OCI-LY1 (cell line): ENCODE data around the gene DAZL.

ENCODE experiments used
- H2AFZ ChIP-seq: fragments of 200-600 bp; sonication (generic), shearing (Covaris generic); 2 replicates; pipeline ENCODE4 v1.6.0; 2014; ENCODE audit warnings: antibody characterized with exemption, mild to moderate bottlenecking, low read length
- H3F3A ChIP-seq: fragments of 200-600 bp; sonication (generic), shearing (Covaris generic); 2 replicates; pipeline ENCODE4 v1.6.0; 2014; ENCODE audit warnings: mild to moderate bottlenecking, antibody characterized with exemption, low read length, moderate library complexity; ENCODE audit not compliant: insufficient read depth
- H3K27ac ChIP-seq: fragments of 200-600 bp; sonication (generic); 2 replicates; pipeline ENCODE4 v1.5.1; 2014; ENCODE audit warnings: low read length, mixed run types, mild to moderate bottlenecking, low read depth; ENCODE audit not compliant: poor library complexity, severe bottlenecking
- H3K27me3 ChIP-seq: fragments of 200-600 bp; sonication (generic); 2 replicates; pipeline ENCODE4 v1.6.0; 2014; ENCODE audit warnings: antibody characterized with exemption, mild to moderate bottlenecking, low read length, moderate library complexity; ENCODE audit not compliant: insufficient read depth
- H3K36me3 ChIP-seq: fragments of 200-600 bp; sonication (generic); 2 replicates; pipeline ENCODE4 v1.6.1; 2014; ENCODE audit warnings: mild to moderate bottlenecking, antibody characterized with exemption, low read length, moderate library complexity, mixed read lengths; ENCODE audit not compliant: insufficient read depth
- H3K4me1 ChIP-seq: fragments of 200-600 bp; sonication (generic); 2 replicates; pipeline ENCODE4 v1.5.1; 2014; ENCODE audit warnings: mild to moderate bottlenecking, low read length, moderate library complexity; ENCODE audit not compliant: insufficient read depth, severe bottlenecking
- H3K4me2 ChIP-seq: fragments of 200-600 bp; sonication (generic), shearing (Covaris generic); 2 replicates; pipeline ENCODE4 v1.6.1; 2014; ENCODE audit warnings: low read length
- H3K4me3 ChIP-seq: fragments of 200-600 bp; sonication (generic); 2 replicates; pipeline ENCODE4 v1.5.1; 2014; ENCODE audit warnings: low read length, low read depth, mild to moderate bottlenecking, mixed read lengths; ENCODE audit not compliant: poor library complexity, severe bottlenecking
- H3K79me2 ChIP-seq: fragments of 200-600 bp; shearing (Covaris generic); 2 replicates; pipeline ENCODE4 v1.6.1; 2016; ENCODE audit warnings: mixed run types, low read length, mixed read lengths; ENCODE audit not compliant: insufficient read depth
- H3K9ac ChIP-seq: fragments of 200-600 bp; sonication (generic), shearing (Covaris generic); 2 replicates; pipeline ENCODE4 v1.6.1; 2014; ENCODE audit warnings: mild to moderate bottlenecking, low read length, mixed read lengths
- H3K9me2 ChIP-seq: fragments of 200-600 bp; sonication (generic), shearing (Covaris generic); 2 replicates; pipeline ENCODE4 v1.6.1; 2014; ENCODE audit warnings: low read depth, mild to moderate bottlenecking, low read length, mixed read lengths
- H3K9me3 ChIP-seq: fragments of 200-600 bp; shearing (Covaris generic); 2 replicates; pipeline ENCODE4 v1.6.1; 2014; ENCODE audit warnings: low read length, mixed read lengths
- H4K20me1 ChIP-seq: fragments of 200-600 bp; sonication (generic), shearing (Covaris generic); 2 replicates; pipeline ENCODE4 v1.6.0; 2016; ENCODE audit warnings: mild to moderate bottlenecking, low read length; ENCODE audit not compliant: insufficient read depth
- CTCF ChIP-seq: fragments of 200-600 bp; sonication (generic), shearing (Covaris generic); IDR thresholded peaks from 2 replicates; pipeline ENCODE4 v1.5.1; 2017; ENCODE audit warnings: mild to moderate bottlenecking, antibody characterized with exemption, low read length, moderate library complexity, mixed read lengths
- EZH2 ChIP-seq: fragments of 200-600 bp; sonication (generic), shearing (Covaris generic); IDR thresholded peaks from 2 replicates; pipeline ENCODE4 v1.8.0; 2017; ENCODE audit warnings: borderline replicate concordance, mixed run types, mild to moderate bottlenecking, antibody characterized with exemption, low read length, moderate library complexity, mixed read lengths

Gene DAZL

DNA sequence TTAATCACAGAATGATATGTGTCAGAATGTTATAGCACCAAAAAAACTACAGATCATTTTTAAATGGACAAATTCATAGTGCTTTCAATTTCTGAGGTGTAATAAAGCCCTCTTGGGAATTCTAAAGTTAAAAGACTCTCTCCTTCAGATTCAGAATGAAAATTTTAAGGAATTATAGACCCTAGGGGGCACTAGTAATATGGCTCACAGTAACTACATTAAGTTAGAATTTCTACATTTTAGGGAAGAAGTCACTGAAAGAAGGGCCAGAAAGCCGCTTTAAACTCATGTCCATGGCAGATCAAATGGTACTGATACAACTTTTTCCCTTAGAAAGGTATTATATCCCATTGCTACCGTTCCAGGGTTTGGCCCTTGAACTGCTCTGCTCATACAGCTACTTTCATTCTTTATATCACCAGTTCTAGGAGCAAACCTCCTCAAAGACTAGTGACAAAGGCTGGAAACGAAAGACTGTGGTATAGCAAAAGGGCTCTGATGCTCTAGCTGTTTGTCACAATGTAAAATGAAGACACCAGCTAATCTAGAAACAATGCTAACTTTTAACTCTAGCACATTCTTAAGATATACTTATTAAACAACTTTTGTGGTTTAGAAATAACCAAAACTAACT is 18.1 kb downstream of the DAZL start:
- H3K4me1 ChIP-seq: peaks cover 10% of the 10 kb centered on the region
- no peak overlapping the region for H3K9ac ChIP-seq
- no peaks in the 10 kb centered on the region for H3K9me3 ChIP-seq
- no peaks in the 10 kb centered on the region for H3K79me2 ChIP-seq
- H3K4me3 ChIP-seq: no peak overlapping the region
- no peak overlapping the region for H3K4me2 ChIP-seq
- no peaks in the 10 kb centered on the region for H4K20me1 ChIP-seq
- no peaks in the 10 kb centered on the region for H3K27me3 ChIP-seq
- TF ChIP-seq EZH2: no peak
- peak; percentile 25; the same call in 1 of the 2 replicates for TF ChIP-seq CTCF
- H3K27ac ChIP-seq: no peak overlapping the region
- no peaks in the 10 kb centered on the region for H3K9me2 ChIP-seq
- H3K36me3 ChIP-seq: no peaks in the 10 kb centered on the region
- no peaks in the 10 kb centered on the region for H3F3A ChIP-seq
- H2AFZ ChIP-seq: no peak overlapping the region

DNA sequence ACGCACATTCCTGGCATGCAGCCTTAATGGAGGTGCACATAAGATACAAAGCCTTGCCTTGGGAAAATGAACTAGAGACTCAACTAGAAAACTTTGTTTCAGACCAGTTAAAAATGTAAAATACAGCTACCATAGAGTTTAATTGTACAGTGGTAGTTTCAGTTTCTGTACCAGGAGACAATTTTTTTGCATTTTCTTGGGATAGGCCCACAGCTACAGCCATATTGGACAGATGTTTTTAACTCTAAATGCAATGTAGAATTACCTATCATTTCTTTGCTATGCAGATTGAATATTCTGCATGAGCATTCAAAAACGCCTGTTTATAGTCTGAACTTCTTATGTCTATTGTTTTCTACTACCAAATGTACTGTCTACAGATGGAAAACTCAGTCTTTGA is 20.3 kb downstream of the DAZL start:
- no peaks in the 10 kb centered on the region for H3F3A ChIP-seq
- no peak overlapping the region for H3K4me2 ChIP-seq
- H3K36me3 ChIP-seq: no peaks in the 10 kb centered on the region
- no peak overlapping the region for H2AFZ ChIP-seq
- H3K27me3 ChIP-seq: no peaks in the 10 kb centered on the region
- H3K9me3 ChIP-seq: no peaks in the 10 kb centered on the region
- no peak overlapping the region for H3K4me3 ChIP-seq
- H3K79me2 ChIP-seq: no peaks in the 10 kb centered on the region
- TF ChIP-seq EZH2: no peak
- no peak overlapping the region for H3K9ac ChIP-seq
- peaks cover 6% of the 10 kb centered on the region for H3K4me1 ChIP-seq
- no peak overlapping the region for H3K27ac ChIP-seq
- no peaks in the 10 kb centered on the region for H3K9me2 ChIP-seq
- no peaks in the 10 kb centered on the region for H4K20me1 ChIP-seq

DNA sequence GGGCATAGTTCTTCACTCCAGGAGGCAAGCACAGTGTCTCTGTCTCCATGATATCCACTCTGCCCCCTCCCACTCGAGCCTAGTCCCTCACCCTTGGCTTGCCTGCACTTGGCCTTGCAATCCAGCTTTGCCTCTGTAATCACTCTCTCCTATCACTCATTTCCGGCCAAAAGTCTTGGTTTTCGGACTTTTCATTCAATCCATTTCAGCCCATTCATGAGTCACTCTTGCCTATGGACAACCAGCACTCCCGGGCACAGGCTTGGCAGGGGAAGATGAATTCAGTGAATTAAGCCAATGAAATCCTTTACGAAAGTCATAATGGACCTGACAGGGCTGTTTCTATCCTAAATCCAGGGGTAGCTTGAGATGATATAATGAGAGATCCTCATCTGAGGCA is 21.7 kb downstream of the DAZL start:
- Histone ChIP-seq H3K79me2 (no peaks in the 10 kb centered on the region), H3F3A (no peaks in the 10 kb centered on the region), H3K4me3 (no peak overlapping the region), H4K20me1 (no peaks in the 10 kb centered on the region), H3K4me2 (no peak overlapping the region), H3K9me3 (no peaks in the 10 kb centered on the region), H3K27me3 (no peaks in the 10 kb centered on the region), H3K36me3 (no peaks in the 10 kb centered on the region), H3K9me2 (no peaks in the 10 kb centered on the region), H3K27ac (no peak overlapping the region), H2AFZ (no peak overlapping the region), H3K9ac (no peak overlapping the region), H3K4me1 (no peaks in the 10 kb centered on the region)
- TF ChIP-seq EZH2: no peak
- TF ChIP-seq CTCF: no peak

- H3K4me1 ChIP-seq: no peaks in the 10 kb centered on the region
- H3K79me2 ChIP-seq: no peaks in the 10 kb centered on the region
- no peak overlapping the region for H3K4me3 ChIP-seq
- H3K27ac ChIP-seq: no peak overlapping the region
- H3K9me3 ChIP-seq: no peaks in the 10 kb centered on the region
- no peak overlapping the region for H2AFZ ChIP-seq
- H3K4me2 ChIP-seq: no peak overlapping the region
- 0 out of 2 replicates have a peak, but pooled peaks cover 4% of the 10 kb centered on the region for H3K27me3 ChIP-seq
- no peaks in the 10 kb centered on the region for H4K20me1 ChIP-seq
- TF ChIP-seq EZH2: no peak
- no peak for TF ChIP-seq CTCF
- no peaks in the 10 kb centered on the region for H3F3A ChIP-seq
- H3K9ac ChIP-seq: no peak overlapping the region
- no peaks in the 10 kb centered on the region for H3K9me2 ChIP-seq
- H3K36me3 ChIP-seq: no peaks in the 10 kb centered on the region
Measured at GRCh38 chr3:16570113-16570512, 35.1 kb downstream of the DAZL start.
